Activated T-cell treated with anti-CD3 and anti-CD28 coated beads for 48 hours (primary cell): ENCODE data around the gene CKAP2L.
A peak's percentile ranks its signal among the peaks of the same experiment; 100 is the strongest.

Experiments
- DNase-seq: peaks from one replicate; pipeline ENCODE4 v3.0.0-alpha.2; 2020; ENCODE audit warnings: low read depth

Gene CKAP2L

DNA sequence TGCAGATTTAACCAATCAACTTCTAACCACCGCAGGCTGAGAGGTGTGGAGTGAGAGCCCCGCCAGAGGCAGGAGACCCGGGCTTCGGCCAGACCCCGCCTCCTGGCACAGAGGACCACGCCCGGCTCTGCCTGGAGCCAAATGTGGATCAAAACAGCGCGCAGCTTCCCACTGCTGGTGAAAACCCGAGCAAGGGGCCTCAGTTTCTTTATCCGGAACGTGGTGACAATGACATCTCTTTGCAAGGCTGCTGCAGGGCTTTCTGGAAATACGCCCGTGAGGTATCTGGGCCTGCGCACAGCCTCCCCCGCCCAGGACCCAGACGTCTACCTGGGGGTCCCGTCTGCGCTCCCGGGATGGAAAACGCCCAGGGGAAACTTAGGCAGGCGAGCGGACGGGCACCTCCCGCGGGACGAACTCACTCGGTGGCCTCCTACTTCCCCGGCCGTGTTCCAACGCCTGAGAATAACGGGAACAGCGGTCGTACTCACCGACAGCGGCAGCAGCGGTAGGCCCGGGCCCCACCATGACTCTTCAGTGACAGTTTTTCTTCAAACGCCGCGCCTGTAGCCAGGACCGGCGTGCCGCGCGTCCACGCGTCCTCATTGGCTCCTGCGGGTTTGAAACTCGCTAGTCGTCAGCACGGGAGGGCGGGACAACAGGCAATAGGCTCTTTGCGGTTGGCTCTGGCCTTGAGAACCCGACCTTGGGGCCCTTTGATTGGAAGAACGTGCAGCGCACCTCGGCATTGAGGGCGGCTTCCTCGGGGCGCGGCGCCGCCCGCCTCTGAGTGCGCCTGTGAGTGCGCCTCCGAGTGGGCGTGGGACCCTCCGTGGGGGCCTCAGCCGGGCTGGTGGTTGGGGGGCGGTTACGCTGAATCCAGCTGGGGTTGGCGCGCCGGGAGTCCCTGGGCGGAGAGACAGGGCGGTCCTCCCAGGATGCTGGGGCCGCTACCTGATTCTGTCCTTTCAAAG is at the start of gene CKAP2L:
CKAP2L (minus strand) TSS at position 539 of the 974 bp plus-strand sequence; CDS start at position 528, 11 bp downstream.
- peak; percentile 93 for DNase-seq

- DNase-seq: no peak
Observed at GRCh38 chr2:112813280-112813966, 49.0 kb upstream of the CKAP2L start.

DNA sequence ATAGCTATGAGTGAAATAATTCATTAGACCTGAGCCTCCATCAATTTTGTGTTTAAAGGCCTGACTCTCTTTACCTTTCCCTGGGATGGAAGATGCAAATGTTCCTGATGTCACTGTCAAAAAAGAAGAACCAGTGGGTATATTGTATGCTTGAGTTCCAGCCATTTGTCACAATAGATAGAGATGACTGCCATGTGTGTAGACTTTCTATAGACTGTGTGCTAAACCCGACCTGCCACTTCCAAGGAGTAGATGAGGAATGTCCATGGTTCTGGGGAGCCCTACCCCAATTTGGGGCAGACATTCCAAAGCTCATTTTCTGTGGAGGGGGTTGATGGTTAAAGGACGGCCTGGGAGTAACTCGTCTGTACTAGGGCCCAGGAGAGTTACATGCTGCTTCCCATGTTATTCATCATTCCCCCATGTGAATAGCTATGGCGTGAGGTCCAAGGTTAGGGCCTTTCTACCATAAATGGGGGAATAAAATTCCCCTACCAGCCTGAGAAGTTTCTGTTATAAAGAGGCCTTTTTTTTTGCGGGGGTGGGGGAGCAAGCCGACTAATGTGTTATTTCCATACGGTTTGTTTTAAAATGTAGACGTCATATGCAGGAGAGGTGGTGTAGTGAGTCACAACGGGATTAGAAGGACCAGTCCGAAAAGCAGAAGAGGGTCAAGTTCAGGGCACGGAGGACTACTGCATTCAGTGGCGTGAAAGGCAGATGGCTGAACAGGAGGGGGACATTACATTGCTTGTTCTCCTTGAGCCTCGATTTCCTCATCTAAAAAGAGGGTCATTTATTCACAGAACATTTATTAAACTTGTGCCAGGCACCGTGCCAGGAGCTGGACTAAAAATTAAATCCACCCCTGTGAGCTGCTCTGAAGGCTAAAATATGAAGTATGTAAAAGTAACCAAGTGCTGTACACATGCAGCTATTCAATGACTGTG is 48.2 kb upstream of the CKAP2L start:
- no peak for DNase-seq

DNA sequence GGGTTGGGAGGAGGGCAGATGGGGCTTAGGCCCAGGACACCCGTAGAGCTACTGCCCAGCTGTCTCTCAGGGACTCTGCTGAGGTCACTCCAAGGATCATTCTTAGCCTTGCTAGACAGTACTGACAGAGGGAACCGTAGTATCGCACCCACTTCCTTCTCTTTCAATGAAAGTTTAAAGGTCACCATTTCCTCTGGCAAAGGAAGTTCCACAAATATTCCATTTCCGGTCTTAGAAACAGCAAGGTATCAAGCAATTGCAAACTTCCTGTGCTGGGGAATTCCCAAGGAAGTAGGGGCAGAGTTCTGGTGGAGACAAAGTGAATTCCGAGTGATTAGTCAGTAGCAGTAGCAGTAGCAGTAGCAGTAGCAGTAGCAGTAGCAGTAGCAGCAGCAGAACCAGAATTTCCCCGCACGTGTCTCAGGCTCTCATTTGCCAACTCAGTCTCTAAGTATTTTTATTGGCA is 47.5 kb upstream of the CKAP2L start:
- DNase-seq: no peak

DNA sequence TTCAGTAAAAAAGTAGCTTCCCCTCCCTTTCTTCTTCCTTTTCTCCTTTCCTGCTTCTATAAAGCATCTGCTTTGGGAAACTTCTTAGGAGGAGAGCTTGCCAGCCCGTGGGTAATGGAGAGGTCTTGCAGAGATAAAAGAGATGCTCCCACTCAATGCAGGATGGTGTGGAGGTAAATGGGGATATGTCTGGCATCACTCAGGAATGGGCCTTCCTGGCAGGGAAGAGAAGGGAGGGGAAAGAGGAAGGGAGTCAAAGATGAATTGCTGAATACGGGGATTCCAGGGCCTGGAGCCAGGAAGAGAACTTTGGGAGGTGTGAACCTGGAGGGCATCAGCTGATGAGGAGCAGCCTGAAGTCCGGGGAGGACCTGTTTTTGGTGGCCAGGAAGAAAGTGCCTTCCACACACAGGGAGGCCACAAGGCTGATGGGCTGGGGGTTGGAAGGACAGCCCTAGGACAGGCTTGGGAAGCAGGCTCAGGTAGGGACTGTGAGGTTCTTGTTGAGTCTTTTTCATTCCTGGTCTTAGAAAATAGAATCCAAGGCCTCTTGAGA is 46.9 kb upstream of the CKAP2L start:
- no peak for DNase-seq

DNA sequence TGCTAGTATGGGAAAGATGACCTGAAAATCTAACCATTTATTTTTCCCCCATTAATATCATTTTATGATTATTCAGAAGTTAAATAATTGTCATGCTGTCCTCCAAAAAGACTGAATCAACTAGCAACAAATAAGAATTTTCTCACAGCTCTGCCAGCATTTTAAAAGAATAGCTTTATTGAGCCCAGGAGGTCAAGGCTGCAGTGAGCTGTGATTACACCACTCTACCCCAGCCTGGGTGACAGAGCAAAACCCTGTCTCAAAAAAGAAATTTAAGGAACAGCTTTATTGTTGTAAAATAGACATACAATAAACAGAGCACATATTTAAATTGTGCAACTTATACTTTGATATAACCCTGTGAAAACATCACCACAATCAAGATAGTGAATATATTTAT is 44.7 kb upstream of the CKAP2L start:
- DNase-seq: no peak

- no peak for DNase-seq
Observed at GRCh38 chr2:112807233-112807807, 42.9 kb upstream of the CKAP2L start.

- DNase-seq: no peak
Observed at GRCh38 chr2:112805542-112805941, 41.1 kb upstream of the CKAP2L start.

GRCh38 chr2:112803691-112804521 is 39.5 kb upstream of the CKAP2L start:
- no peak for DNase-seq

GRCh38 chr2:112800881-112801583 is 36.6 kb upstream of the CKAP2L start:
- DNase-seq: no peak

DNA sequence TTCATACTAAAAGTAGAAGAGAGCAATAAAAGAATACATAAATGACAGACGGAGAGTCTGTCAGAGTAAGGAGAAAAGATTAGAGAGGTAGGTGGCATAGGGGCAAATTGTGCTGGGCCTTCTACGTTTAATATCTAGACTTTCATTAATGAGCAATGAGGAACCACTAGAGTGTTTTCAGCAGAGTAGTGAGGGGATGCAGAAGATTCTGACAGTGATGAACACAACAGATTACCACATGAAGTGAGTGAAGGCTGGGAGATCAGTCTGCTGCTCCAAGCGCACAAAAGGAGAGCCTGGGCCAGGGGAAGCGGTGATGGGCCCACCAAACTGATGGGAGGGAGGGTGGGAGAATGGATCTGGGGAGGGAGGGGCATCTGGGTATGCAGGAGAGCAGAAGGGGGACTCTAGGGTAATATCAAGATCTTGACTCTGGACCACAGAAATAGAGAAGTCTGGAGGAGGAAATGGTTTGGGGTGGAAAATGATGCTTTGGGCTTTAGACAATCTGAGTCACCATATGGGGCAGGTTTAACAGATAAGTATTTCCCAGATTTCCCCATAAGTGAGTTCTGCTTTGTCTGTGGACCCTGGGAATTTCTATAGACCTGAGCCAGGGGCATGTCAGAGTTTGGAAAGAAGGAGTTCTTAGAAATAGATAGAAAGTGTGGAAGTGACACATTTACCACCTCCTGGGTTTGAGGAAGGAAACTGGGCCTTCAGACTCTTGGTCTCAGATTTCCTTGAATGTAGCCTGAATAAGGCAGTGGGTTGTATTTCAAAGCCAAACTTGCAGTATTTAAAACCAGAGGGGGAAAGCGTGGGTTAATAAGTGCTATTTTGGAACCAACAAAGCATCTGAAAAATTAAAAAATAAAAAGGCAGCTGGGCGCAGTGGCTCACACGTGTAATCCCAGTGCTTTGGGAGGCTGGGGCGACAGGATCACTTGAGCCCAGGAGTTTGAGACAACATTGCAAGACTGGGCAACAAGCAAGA is 34.9 kb upstream of the CKAP2L start:
- DNase-seq: no peak

GRCh38 chr2:112796486-112796885 is 32.1 kb upstream of the CKAP2L start:
- DNase-seq: no peak

GRCh38 chr2:112795774-112796173 is 31.4 kb upstream of the CKAP2L start:
- no peak for DNase-seq

DNA sequence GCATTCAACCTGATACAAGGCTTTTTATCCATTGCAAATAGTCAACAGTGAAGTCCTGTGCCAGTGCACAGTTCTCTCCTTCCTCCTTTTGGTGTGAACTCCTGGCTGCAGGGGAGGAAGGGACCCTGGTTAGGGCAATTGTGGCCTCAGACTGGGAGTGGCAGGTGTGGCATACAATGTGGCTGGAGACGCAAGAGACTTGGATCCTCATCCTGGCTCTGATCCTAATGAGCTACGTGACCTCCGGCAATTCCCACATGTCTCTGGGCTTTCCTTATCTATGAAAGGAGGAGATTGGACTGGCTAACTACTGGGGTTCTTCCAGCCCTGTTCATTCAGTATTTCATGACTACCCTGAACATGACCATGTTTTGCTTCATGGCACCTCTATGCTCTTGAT is 30.4 kb upstream of the CKAP2L start:
- no peak for DNase-seq

DNA sequence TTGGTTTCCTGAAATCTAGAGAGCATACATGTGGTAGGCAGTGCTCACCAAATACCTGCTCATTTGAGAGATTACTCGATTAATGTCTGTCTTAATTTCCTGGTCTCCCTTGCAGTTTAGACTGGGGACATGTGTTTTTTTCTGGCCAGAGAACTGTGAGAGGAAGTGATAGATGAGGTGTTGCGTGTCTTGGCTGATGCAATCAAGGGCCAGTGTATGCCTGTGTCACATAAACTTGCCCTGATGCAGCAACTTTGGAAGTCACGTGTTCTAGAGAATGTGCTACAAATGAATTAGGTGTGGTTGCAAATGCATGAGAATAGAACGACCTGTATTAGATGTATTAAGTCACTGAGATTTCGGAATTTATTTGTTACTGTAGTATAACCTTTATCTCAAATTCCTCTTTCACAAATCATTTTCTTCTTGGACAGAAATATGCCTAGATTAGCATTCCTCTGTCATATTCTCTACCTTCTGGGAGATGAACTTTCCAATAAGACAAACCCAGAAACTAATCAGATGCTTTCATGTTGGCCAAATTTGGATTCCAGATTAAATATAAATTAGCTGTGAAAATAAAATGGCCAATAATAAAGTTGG is 29.8 kb upstream of the CKAP2L start:
- no peak for DNase-seq

DNA sequence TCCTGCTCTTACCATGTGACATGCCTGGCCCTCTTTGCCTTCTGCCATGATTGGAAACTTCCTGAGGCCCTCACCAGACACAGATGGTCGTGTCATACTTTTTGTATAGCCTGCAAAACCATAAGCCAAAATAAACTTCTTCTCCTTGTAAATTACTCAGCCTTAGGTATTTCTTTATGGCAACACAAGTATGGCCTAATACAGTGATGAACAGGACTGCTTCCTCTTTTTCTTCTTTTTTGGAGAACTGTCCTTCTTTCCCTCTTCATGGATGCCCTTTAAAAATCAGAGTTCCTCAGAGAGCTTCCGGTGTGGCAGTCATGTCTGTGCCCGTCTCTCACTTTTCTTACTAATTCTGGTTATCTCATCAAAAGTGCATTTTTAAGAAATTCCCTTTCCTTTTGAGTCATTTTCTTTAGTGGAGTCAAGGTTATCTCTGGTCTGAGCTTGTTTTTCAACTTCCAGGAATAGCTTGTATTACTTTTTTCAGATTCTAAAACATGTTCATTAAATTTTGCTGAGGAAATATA is 29.1 kb upstream of the CKAP2L start:
- DNase-seq: no peak

DNA sequence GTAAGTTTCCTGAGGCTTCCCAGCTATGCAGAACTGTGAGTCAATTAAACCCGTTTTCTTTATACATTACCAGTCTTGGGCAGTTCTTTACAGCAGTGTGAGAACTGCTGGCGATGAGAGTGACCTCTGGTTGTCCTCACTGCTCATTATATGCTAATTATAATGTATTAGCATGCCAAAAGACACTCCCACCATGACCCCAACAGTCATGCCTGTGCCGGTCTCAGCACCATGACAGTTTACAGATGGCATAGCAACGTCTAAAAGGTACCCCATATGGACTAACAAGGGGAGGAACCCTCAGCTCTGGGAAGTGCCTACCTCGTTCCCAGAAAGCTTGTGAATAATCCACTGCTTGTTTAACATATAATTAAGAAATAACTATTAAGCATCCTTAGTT is 28.0 kb upstream of the CKAP2L start:
- DNase-seq: no peak
